HG03520 (cell line): Measurements from ENCODE around the gene FCHO1.

Source experiments
- ATAC-seq: cut with Tn5 transposase; IDR thresholded peaks from one replicate; pipeline ENCODE4 v1.9.1; 2021; ENCODE audit warnings: mild to moderate bottlenecking, moderate library complexity; ENCODE audit not compliant: unreplicated experiment

FCHO1 gene

GRCh38 chr19:17734146-17734545 is 17.1 kb upstream of the FCHO1 start:
- no peak for ATAC-seq

- ATAC-seq: no peak
These were observed 15.9 kb upstream of the FCHO1 start for GRCh38 chr19:17735410-17735809.

- ATAC-seq: no peak
These were observed 13.6 kb upstream of the FCHO1 start for GRCh38 chr19:17737690-17738153.

DNA sequence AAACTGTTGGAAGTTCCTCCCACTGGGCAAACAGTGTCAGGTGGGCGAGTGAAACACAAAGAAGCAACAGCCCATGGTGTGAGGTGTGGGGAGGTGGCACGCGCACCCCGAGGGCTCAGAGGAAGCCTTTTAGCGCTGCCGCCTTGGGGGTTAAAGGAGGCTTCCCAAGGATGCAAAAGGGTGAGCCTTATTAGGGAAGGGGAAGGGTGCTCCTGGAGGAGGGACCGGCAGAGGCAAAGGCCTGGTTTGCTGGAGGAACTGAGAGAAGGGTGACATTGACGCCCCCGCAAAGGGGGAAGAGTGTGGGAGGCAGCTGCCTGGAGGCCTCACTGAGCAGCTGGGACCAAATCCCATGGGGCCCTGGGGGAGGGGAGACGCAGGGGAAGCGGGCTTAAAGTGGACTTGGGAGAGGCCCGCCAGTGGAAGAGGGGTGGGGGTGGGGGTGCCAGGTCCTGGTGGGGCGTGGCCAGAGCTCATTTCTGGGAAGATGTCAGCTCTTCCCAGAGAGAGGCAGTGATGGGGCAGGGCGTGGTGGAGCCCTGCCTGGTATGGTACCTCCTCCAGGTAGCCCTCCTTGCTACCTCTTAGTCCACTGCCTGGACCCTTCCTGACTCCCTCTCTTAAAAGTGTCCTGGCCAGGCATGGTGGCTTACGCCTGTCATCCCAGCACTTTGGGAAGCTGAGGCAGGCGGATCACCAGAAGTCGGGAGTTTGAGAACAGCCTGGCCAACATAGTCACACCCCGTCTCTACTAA is 12.0 kb upstream of the FCHO1 start:
- no peak for ATAC-seq

- ATAC-seq: no peak
These were observed 9.8 kb upstream of the FCHO1 start for GRCh38 chr19:17741456-17741855.

DNA sequence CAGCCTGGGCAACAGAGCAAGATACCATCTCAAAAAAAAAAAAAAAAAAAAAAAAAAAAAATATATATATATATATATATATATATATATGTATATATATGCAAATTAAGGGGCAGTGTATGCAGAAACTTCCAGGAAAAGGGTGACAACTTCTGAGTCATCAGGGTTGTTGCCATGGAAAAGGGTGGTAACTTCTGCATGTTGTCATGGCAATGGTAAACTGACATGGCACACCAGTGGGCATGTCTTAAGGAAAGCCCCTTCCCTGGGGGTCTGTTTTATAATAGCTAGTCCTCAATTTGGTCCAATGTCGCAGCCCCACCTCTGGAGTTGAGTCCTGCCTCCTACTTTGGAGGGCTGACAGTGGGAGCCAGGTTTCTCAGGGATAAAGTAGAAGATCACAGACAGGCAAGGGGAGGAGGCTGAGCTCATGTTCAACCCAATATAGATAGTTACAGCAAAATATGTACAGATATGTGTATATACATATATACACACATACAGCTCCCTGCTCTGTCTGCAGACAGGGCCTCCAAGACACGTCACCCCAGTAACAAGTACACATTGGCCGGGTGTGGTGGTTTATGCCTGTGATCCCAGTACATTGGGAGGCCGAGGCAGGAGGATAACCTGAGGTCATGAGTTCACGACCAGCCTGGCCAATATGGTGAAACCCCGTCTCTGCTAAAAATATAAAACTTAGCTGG is 7.2 kb upstream of the FCHO1 start:
- ATAC-seq: no peak

DNA sequence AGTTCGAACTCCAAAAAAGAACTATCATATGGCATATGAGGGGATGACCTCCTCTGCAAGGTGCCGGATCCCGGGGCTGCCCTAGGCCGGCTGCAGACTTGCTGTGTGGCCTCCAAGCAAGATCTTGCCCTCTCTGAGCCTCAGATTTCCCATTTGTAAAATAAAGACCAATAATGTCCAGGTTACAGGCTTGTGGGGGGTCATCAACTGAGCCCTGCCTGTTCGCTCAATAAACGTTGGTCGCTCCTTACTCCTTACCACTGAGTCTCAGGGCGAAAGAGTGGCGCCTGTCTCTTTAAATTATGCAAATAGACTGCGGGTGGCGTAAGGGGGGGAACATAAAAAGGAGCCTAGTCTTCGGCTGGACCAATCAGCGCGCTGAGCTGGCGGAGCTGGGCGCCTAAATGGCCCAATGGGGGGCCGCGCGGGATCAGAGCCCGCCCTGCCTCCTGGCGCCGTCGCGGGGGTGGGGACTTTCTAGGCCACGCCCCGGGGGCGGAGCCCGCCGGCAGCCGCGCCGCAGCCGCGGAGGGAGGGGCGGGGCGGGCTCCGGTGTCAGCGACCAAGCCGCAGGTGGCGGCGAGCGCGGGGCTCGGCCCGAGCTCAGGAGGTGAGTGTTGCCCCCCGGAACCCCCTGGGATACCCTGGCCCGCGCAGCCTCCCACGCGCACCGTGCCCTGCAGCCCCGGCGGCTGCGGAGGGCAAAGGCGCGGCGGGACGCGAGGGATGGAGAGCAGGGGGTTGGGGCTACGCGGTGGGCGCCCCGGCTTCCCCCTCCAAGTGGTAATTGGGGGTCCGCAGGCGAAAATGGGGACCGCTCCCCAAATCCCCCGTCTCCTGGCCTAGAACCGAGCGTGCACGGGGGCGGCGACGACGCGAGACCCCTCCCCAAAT is 3.8 kb upstream of the FCHO1 start:
- peak; percentile 55 for ATAC-seq

DNA sequence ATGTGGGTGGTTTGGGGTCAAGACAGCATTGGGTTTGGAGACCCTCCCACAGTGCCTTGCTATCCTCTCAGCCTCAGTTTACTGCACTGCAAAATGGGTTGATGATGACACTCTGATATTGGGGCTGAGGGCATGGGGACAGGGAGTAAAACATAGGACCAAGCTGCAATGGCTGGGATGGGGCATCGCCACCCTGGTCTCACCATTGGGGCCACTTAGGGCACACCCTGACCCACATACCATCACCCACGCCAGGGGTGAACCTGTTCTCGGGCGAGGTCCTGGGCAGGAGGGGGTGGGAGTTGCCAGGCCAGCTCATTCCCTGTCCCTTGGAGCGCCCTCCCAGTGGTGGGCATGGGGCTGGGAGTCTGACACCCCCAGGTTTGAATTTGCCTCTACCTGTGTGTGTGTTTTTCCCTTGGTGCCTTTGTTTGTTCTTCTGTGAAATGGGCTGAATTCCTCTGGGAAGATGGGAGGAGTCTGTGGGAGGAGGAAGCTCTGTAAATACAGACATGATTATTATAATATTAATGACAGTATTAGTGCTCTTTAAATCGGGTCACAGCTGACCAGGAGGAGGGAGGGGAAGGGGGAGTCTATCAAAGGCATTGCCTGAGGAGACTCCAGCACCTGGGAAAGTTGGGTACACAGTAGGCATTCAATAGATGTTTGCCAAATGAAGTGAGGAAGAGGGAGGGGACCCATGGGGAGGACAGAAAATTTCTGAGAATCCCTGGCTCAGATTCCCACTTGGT is 2.2 kb upstream of the FCHO1 start:
- ATAC-seq: no peak

DNA sequence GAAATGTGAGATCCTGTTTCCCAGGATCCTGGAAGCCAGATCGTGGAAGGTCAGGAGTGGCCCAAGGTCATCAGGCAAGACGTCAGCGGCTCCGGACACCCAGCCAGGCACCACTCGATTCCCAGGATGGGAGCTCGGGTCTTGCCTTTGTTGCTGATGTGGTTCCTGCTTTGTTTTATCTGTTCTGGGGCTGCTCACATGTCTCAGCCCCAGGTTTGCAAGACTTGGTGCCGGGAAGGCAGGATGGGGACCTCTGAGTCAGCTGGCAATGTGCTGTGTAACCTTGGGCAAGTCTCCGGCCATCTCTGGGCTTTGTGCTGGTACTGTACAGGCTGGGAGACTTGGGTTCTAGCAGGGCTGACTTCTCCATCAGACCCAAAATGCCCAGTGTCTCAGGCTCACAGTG is 1.4 kb upstream of the FCHO1 start:
- ATAC-seq: no peak

DNA sequence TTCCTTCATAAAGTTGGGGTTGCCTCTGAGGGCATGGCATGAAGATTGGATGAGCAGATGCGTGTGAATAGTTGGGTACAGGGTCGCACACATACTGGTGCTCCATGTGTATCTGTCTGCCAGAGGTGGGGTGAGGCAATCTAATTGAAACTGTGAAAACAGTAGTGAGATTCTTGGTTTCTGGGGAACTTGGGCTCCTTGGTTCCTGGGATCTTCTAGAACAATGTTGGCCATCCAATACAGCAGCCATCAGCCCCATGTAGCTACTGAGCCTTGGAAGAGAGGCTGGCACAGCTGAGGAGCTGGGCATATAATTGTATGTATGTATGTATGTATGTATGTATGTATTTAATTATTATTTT is 616 bp downstream of the FCHO1 start:
- ATAC-seq: no peak

DNA sequence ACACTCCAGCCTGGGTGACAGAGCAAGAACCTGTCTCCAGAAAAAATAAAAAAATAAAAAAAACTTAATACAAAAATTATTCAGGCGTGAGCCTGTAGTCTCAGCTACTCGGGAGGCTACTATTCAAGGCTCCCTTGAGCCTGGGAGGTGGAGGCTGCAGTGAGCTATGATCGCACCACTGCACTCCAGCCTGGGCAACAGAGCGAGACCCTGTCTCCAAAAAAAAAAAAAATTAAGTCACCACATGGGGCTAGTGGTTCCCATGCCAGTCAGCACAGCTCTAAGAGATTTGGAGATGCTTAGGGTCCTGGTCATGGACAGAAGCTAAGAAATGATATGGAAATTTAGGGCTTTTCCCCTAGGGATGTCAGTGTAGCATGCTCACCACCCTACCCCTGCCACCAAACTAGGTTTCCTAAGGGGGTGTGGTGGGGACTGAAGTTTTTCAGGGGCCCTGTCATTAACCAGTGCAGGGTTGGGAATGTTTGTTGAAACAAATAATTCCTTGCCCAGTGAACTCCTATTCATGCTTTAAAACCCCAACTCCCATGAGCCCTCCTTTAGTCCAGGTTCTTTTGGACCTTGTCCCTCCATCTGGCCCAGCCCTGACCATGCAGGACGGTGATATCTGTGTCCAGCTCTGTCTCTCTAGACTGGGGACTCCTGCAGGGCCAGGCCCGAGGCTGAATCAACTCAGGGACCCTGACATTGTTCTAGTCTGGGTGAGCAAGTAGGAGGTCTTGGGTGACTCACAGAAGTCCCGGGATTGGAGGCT is 1.8 kb downstream of the FCHO1 start:
- no peak for ATAC-seq

DNA sequence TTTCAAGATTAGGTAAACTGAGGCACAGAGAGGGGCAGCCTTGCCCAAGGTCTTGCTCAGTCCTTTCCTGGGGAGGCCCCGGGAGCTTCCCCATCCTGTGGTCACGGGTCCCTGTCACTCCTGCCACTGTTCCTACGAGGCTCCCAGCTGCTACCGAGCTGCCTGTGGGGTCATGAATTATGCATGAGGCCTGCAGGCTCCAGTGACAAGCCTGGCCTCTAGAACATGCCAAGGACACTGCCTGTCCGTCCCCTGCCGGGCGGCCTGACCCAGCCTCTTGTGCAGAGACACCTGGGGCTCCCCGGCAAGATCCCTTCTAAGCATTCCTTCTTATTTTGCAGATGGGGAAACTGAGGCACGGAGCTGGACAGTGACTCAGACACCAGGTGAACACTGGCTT is 2.7 kb downstream of the FCHO1 start:
- ATAC-seq: no peak

DNA sequence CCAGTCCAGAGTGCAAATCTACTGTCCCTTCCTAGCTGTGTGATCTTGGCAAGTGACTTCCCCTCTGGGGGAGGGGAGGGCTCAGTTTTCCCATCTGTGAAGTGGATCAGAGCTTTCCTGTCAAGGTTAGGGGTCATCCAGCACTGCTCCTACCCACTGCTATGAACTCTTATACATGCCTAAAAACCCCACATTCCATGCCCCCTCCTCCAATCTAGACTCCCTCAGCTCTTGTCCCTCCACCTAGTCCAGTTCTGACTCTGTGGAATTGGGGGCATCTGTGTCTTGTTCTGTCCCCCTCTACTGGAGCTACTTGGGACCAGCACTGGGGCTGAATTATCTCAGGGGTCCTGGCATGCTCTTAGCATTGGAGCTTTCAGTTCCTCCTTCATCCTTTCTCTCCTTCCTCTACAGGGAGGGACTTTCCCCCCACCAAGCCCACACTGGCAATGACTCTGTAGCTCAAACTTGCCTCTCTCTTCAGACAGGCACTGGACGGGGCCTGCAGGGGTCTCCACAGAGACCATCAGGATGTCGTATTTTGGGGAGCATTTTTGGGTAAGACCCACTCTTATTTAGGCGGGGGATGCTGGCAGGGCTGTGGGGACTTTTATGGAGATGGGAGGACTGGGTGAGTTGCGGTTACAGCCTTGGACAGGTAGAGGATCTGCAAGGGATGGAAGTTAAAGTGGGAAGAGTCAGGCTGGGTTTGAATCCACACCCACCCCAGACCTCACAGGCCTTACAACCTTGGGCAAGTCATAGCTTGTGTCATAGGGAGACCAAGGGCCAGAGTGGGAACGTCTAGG is 3.6 kb downstream of the FCHO1 start:
- peak; percentile 43 for ATAC-seq

- no peak for ATAC-seq
These were observed 4.2 kb downstream of the FCHO1 start for GRCh38 chr19:17755443-17755890.

- no peak for ATAC-seq
These were observed 4.8 kb downstream of the FCHO1 start for GRCh38 chr19:17755977-17756670.

DNA sequence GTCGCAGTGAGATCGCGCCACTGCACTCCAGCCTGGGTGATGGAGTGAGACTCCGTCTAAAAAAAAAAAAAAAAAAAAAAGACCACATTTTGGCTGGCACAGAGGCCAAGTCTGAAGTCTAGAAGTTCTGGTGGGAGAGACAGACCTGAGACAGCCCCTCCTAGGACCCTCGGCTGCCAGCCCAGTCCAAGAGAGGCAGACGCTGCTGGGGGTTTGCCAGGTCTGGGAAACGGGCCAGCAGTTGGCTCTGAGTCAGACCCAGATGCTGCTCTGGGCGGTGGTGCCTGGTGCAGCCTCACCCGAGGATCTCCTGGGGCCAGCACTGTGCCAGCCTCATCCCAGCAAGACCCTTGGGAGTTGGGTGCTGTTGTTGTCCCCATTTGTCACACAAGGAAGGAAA is 5.8 kb downstream of the FCHO1 start:
- no peak for ATAC-seq

GRCh38 chr19:17758515-17758914 is 7.2 kb downstream of the FCHO1 start:
- no peak for ATAC-seq

- ATAC-seq: no peak
These were observed 9.9 kb downstream of the FCHO1 start for GRCh38 chr19:17761148-17761547.
